IMR-90 (cell line): ENCODE measurements around the gene SATL1. TPM values are rescaled to one million over a fixed set of nuclear protein-coding genes. Genes with fewer than 3 reads are reported as not detected.

Experiments
- ATAC-seq: fragments of 200-7000 bp; cut with Tn5 transposase; 2 replicates; pipeline ENCODE4 v1.9.1; 2020; ENCODE audit warnings: low read depth, mild to moderate bottlenecking, moderate library complexity
- BruUV-seq: library from RNA; stranded (reverse); fragments of 400-500 nt; replicated peaks from 2 replicates; lab custom pipeline; 2021; lab: Mats Ljungman, UMichigan
- CTCF ChIA-PET: fragments of 300-600 bp; formaldehyde crosslinking; extraction: SDS; loops from one replicate; lab custom pipeline; 2021; ENCODE audit warnings: antibody characterized with exemption; lab: Yijun Ruan, JAX
- POLR2A ChIA-PET: fragments of 300-600 bp; sonication (Branson Sonifier 250); formaldehyde crosslinking; loops from one replicate; lab custom pipeline; 2022; ENCODE audit warnings: antibody characterized with exemption; ENCODE audit not compliant: unreplicated experiment; lab: Charles Lee
- DNase-seq: peaks from one replicate; pipeline ENCODE4 v3.0.0; 2013
- H2AFZ ChIP-seq: replicated peaks from 2 replicates; pipeline ENCODE3; 2013; ENCODE audit warnings: low read length, mild to moderate bottlenecking; ENCODE audit not compliant: poor library complexity
- H2AK5ac ChIP-seq: 2 replicates; pipeline ENCODE4 v1.6.1; 2013; ENCODE audit warnings: low read depth, low read length, inconsistent platforms
- H2AK9ac ChIP-seq: replicated peaks from 2 replicates; pipeline ENCODE3; 2013; ENCODE audit warnings: mild to moderate bottlenecking, low read depth, low read length, moderate library complexity; ENCODE audit not compliant: poor library complexity
- H2BK120ac ChIP-seq: 2 replicates; pipeline ENCODE4 v1.6.1; 2013; ENCODE audit warnings: low read depth, low read length, inconsistent platforms
- H2BK15ac ChIP-seq: 3 replicates; pipeline ENCODE4 v1.6.1; 2013; ENCODE audit warnings: low read depth, low read length, inconsistent platforms
- H2BK20ac ChIP-seq: 2 replicates; pipeline ENCODE4 v1.6.1; 2013; ENCODE audit warnings: low read depth, mild to moderate bottlenecking, inconsistent platforms, low read length, moderate library complexity
- H2BK5ac ChIP-seq: 2 replicates; pipeline ENCODE4 v1.6.1; 2013; ENCODE audit warnings: mild to moderate bottlenecking, low read depth, low read length, inconsistent platforms; ENCODE audit not compliant: poor library complexity, severe bottlenecking
- H3K14ac ChIP-seq: replicated peaks from 2 replicates; pipeline ENCODE4 v1.6.1; 2013; ENCODE audit warnings: low read depth, low read length, inconsistent platforms
- H3K18ac ChIP-seq: 2 replicates; pipeline ENCODE4 v1.6.1; 2013; ENCODE audit warnings: low read depth, low read length, control low read depth
- H3K23ac ChIP-seq: 2 replicates; pipeline ENCODE4 v1.6.1; 2013; ENCODE audit warnings: low read depth, low read length, inconsistent platforms
- H3K27ac ChIP-seq: 2 replicates; pipeline ENCODE4 v1.5.1; 2013; ENCODE audit warnings: mild to moderate bottlenecking, control low read depth, low read length; ENCODE audit not compliant: insufficient read depth
- H3K27me3 ChIP-seq: 2 replicates; pipeline ENCODE4 v1.6.1; 2013; ENCODE audit warnings: low read length; ENCODE audit not compliant: control insufficient read depth, insufficient read depth
- H3K36me3 ChIP-seq: 2 replicates; pipeline ENCODE4 v1.6.1; 2013; ENCODE audit warnings: low read length, mixed read lengths; ENCODE audit not compliant: control insufficient read depth, insufficient read depth
- H3K4ac ChIP-seq: 2 replicates; pipeline ENCODE4 v1.6.1; 2013; ENCODE audit warnings: low read depth, low read length, inconsistent platforms
- H3K4me1 ChIP-seq: 2 replicates; pipeline ENCODE4 v1.6.1; 2013; ENCODE audit warnings: low read length, mixed read lengths; ENCODE audit not compliant: control insufficient read depth, insufficient read depth
- H3K4me2 ChIP-seq: 2 replicates; pipeline ENCODE4 v1.6.1; 2013; ENCODE audit warnings: low read depth, mild to moderate bottlenecking, control low read depth, low read length, moderate library complexity
- H3K4me3 ChIP-seq: 2 replicates; pipeline ENCODE4 v1.5.1; 2013; ENCODE audit warnings: low read depth, mild to moderate bottlenecking, control low read depth, low read length, moderate library complexity; ENCODE audit not compliant: insufficient read depth
- H3K56ac ChIP-seq: 2 replicates; pipeline ENCODE4 v1.6.1; 2013; ENCODE audit warnings: low read length, inconsistent platforms; ENCODE audit not compliant: insufficient read depth; ENCODE audit errors: extremely low read depth
- H3K79me1 ChIP-seq, 2 experiments: 2 replicates each; pipeline ENCODE4 v1.6.1; 2013; ENCODE audit warnings: low read length in 2 of 2, inconsistent platforms in 1 of 2, low read depth in 1 of 2
- H3K9ac ChIP-seq: 2 replicates; pipeline ENCODE4 v1.6.1; 2013; ENCODE audit warnings: low read depth, low read length, control low read depth
- H3K9me1 ChIP-seq: 2 replicates; pipeline ENCODE4 v1.6.1; 2013; ENCODE audit warnings: low read length, inconsistent platforms; ENCODE audit not compliant: insufficient read depth
- H3K9me3 ChIP-seq: 2 replicates; pipeline ENCODE4 v1.6.1; 2013; ENCODE audit warnings: low read length; ENCODE audit not compliant: control insufficient read depth, insufficient read depth
- H4K20me1 ChIP-seq: 2 replicates; pipeline ENCODE4 v1.6.1; 2013; ENCODE audit warnings: low read length, inconsistent platforms; ENCODE audit not compliant: insufficient read depth
- H4K5ac ChIP-seq: 2 replicates; pipeline ENCODE4 v1.6.1; 2013; ENCODE audit warnings: mild to moderate bottlenecking, low read depth, low read length, control low read depth
- H4K8ac ChIP-seq, 2 experiments: 2 replicates each; pipeline ENCODE4 v1.6.1; 2013; ENCODE audit warnings: low read depth in 2 of 2, low read length in 2 of 2, control low read depth in 1 of 2, inconsistent platforms in 1 of 2
- H4K91ac ChIP-seq: 2 replicates; pipeline ENCODE4 v1.6.1; 2013; ENCODE audit warnings: low read depth, low read length, inconsistent platforms; ENCODE audit not compliant: insufficient read depth
- BHLHE40 ChIP-seq: fragments of 150-350 bp; IDR thresholded peaks from 2 replicates; pipeline ENCODE4 v1.6.1; 2016; ENCODE audit warnings: mild to moderate bottlenecking, low read depth, low read length
- CEBPB ChIP-seq: IDR thresholded peaks from 2 replicates; pipeline ENCODE4 v1.6.1; 2012; ENCODE audit warnings: low read depth, low read length, improper control_type of control experiment
- CTCF ChIP-seq: conservative IDR thresholded peaks from 2 replicates; pipeline ENCODE4 v1.5.1; 2012; ENCODE audit warnings: mild to moderate bottlenecking, low read depth, low read length, improper control_type of control experiment
- MAZ ChIP-seq: IDR thresholded peaks from 2 replicates; pipeline ENCODE4 v1.6.1; 2012; ENCODE audit warnings: low read depth, mild to moderate bottlenecking, low read length, improper control_type of control experiment, moderate library complexity, borderline replicate concordance
- RAD21 ChIP-seq: IDR thresholded peaks from 2 replicates; pipeline ENCODE4 v1.6.1; 2012; ENCODE audit warnings: low read length, improper control_type of control experiment
- RCOR1 ChIP-seq: IDR thresholded peaks from 2 replicates; pipeline ENCODE4 v1.6.1; 2012; ENCODE audit warnings: mild to moderate bottlenecking, low read length, improper control_type of control experiment; ENCODE audit not compliant: insufficient replicate concordance
- RFX5 ChIP-seq: IDR thresholded peaks from 2 replicates; pipeline ENCODE4 v1.8.0; 2012; ENCODE audit warnings: low read depth, mild to moderate bottlenecking, low read length, moderate library complexity
- WGBS, 2 experiments: methylation state at CpG; one replicate each; pipeline versions ENCODE4 v1.1.5 to v1.1.7; 2013; ENCODE audit warnings: missing lambda C conversion rate in 2 of 2; ENCODE audit not compliant: insufficient read length in 1 of 2; ENCODE audit errors: extremely low coverage in 2 of 2; 5-methylcytosine and 5-hydroxymethylcytosine counted together
- dilution Hi-C: fragments of 300-500 bp; cut with HindIII; formaldehyde crosslinking; loops from one replicate; pipeline ENCODE4 v1.14.3; 2018; ENCODE audit warnings: low sequenced_read_pairs; ENCODE audit not compliant: unreplicated experiment
- in situ Hi-C: fragments of 300-500 bp; cut with MboI; formaldehyde crosslinking; loops from 3 replicates; pipeline ENCODE4 v1.14.3; 2019; ENCODE audit warnings: low sequenced_read_pairs, inconsistent platforms, mixed read lengths
- intact Hi-C: fragments of 100-400 bp; cut with micrococcal nuclease; formaldehyde crosslinking; loops from 2 replicates; pipeline ENCODE4 v1.10.0; 2022
- polyA plus RNA-seq, 3 experiments: library from polyadenylated mRNA; depleted of rRNA; stranded (reverse); fragments of >200 nt; gene quantifications; 2 replicates each; pipeline ENCODE4 v1.2.3, GENCODE V29; 2012; ENCODE audit warnings: low replicate concordance in 1 of 3
- total RNA-seq: library from RNA; depleted of rRNA; stranded (reverse); fragments of >200 nt; gene quantifications from 2 replicates; pipeline ENCODE4 v1.2.3, GENCODE V29; 2012
- TF ChIP-seq, protein P1 (sequence below): fragments of 150-350 bp; IDR thresholded peaks from 2 replicates; pipeline ENCODE4 v1.6.1; 2016; ENCODE audit warnings: low read depth, mild to moderate bottlenecking, low read length, moderate library complexity, borderline replicate concordance

Gene SATL1
- total and polyA plus RNA-seq, 2 of the 4 experiments (the other 2 are of a cell fraction) = not detected

DNA sequence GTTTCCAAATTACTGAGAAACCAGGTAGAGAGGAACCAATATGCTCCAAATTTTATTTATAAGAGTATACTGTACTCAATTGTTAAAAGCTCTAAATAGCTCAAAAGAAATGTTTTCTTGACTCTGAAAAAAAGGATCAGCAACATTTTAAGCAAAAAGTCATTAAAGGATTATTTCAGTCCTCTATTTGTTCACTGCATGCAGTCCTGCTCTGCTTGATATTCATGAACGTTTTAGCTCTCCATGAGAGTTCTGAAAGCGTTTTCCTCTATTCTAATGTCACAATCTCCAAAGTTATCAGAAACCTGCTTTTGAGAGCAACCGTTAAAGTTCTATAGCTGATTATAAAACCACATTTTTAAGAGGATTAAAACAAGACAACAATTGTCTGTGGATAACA, 129.4 kb downstream of the SATL1 start:
- Histone ChIP-seq H3K79me1 (no peaks in the 10 kb centered on the region), H3K9me1 (no peaks in the 10 kb centered on the region; the same call in 1 of the 2 replicates), H4K8ac (no peak overlapping the region), H3K18ac (no peak overlapping the region), H2BK15ac (no peak overlapping the region), H3K27me3 (no peaks in the 10 kb centered on the region), H2BK120ac (no peak overlapping the region), H3K9me3 (no peaks in the 10 kb centered on the region), H4K20me1 (no peaks in the 10 kb centered on the region), H3K27ac (no peak overlapping the region), H3K36me3 (no peaks in the 10 kb centered on the region), H4K91ac (no peak overlapping the region), H3K23ac (no peak overlapping the region), H2AK9ac (no peak overlapping the region), H4K5ac (no peak overlapping the region), H2BK5ac (no peak overlapping the region), H3K4me2 (no peak overlapping the region), H2BK20ac (no peak overlapping the region), H2AK5ac (no peak overlapping the region), H3K4me1 (no peaks in the 10 kb centered on the region), H3K9ac (no peak overlapping the region), H3K56ac (no peak overlapping the region), H3K4me3 (no peak overlapping the region), H2AFZ (no peak overlapping the region), H3K14ac (no peak overlapping the region), H3K4ac (no peak overlapping the region)
- no peak for TF ChIP-seq MAZ
- TF ChIP-seq, protein P1, sequence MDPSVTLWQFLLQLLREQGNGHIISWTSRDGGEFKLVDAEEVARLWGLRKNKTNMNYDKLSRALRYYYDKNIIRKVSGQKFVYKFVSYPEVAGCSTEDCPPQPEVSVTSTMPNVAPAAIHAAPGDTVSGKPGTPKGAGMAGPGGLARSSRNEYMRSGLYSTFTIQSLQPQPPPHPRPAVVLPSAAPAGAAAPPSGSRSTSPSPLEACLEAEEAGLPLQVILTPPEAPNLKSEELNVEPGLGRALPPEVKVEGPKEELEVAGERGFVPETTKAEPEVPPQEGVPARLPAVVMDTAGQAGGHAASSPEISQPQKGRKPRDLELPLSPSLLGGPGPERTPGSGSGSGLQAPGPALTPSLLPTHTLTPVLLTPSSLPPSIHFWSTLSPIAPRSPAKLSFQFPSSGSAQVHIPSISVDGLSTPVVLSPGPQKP = no peak
- no peak for TF ChIP-seq RAD21
- TF ChIP-seq BHLHE40 = no peak
- TF ChIP-seq RCOR1 = no peak
- TF ChIP-seq CTCF = no peak
- TF ChIP-seq CEBPB = no peak
- no peak for TF ChIP-seq RFX5
- no peak for ATAC-seq
- no TSS peak for BruUV-seq
- intact Hi-C loops (no loop called here), in situ Hi-C loops (loop anchor here (10.0 kb wide), 1 partner anchor 431 kb away; no protein-coding TSS in a partner anchor), dilution Hi-C loops (loop anchor here (25.0 kb wide), 1 partner anchor 423 kb away; no protein-coding TSS in a partner anchor)
- DNase-seq = no peak
- ChIA-PET CTCF (no interaction called here), POLR2A (no interaction called here)
- no CpG with 5 or more reads among the region's 3 CpGs for WGBS, 2 experiments
